Loucy (cell line): ENCODE data around the gene ACOXL.

Source experiments
- H2AFZ ChIP-seq: fragments of 200-600 bp; sonication (generic); 2 replicates; pipeline ENCODE4 v1.6.0; 2016; ENCODE audit warnings: antibody characterized with exemption, mild to moderate bottlenecking, low read length, moderate library complexity
- H3F3A ChIP-seq: fragments of 200-600 bp; 2 replicates; pipeline ENCODE4 v1.6.0; 2016; ENCODE audit warnings: antibody characterized with exemption, low read depth, mild to moderate bottlenecking
- H3K27me3 ChIP-seq: fragments of 200-600 bp; sonication (generic); 2 replicates; pipeline ENCODE4 v1.6.1; 2014; ENCODE audit warnings: low read length, mild to moderate bottlenecking; ENCODE audit not compliant: insufficient read depth, poor library complexity, severe bottlenecking
- H3K36me3 ChIP-seq: fragments of 200-600 bp; sonication (generic); 2 replicates; pipeline ENCODE4 v1.6.1; 2016; ENCODE audit warnings: low read length; ENCODE audit not compliant: insufficient read depth
- H3K4me1 ChIP-seq: fragments of 200-600 bp; sonication (generic); 2 replicates; pipeline ENCODE4 v1.5.1; 2014; ENCODE audit warnings: low read length, mild to moderate bottlenecking; ENCODE audit not compliant: insufficient read depth, poor library complexity, severe bottlenecking
- H3K4me2 ChIP-seq: fragments of 200-600 bp; sonication (generic); 2 replicates; pipeline ENCODE4 v1.6.0; 2014; ENCODE audit warnings: antibody characterized with exemption, low read length, low read depth, mild to moderate bottlenecking; ENCODE audit not compliant: poor library complexity, severe bottlenecking
- H3K4me3 ChIP-seq: fragments of 200-600 bp; sonication (generic); 2 replicates; pipeline ENCODE4 v1.5.1; 2014; ENCODE audit warnings: low read length, mild to moderate bottlenecking, mixed read lengths; ENCODE audit not compliant: poor library complexity, severe bottlenecking
- H3K79me2 ChIP-seq: fragments of 200-600 bp; sonication (generic); 2 replicates; pipeline ENCODE4 v1.6.1; 2014; ENCODE audit warnings: low read length; ENCODE audit not compliant: insufficient read depth
- H3K9ac ChIP-seq: fragments of 200-600 bp; sonication (generic); 2 replicates; pipeline ENCODE4 v1.6.0; 2014; ENCODE audit warnings: mild to moderate bottlenecking, low read depth, low read length, moderate library complexity; ENCODE audit not compliant: poor library complexity, severe bottlenecking
- H3K9me2 ChIP-seq: fragments of 200-600 bp; sonication (generic); replicated peaks from 2 replicates; pipeline ENCODE4 v1.6.1; 2016; ENCODE audit warnings: low read depth, low read length, mixed read lengths
- H3K9me3 ChIP-seq: fragments of 200-600 bp; sonication (generic); 2 replicates; pipeline ENCODE4 v1.6.1; 2014; ENCODE audit warnings: mild to moderate bottlenecking, antibody characterized with exemption, low read length, low read depth; ENCODE audit not compliant: insufficient read depth
- H4K20me1 ChIP-seq: fragments of 200-600 bp; sonication (generic); 2 replicates; pipeline ENCODE4 v1.6.0; 2014; ENCODE audit warnings: antibody characterized with exemption, low read length, mild to moderate bottlenecking; ENCODE audit not compliant: insufficient read depth, poor library complexity, severe bottlenecking
- EZH2phosphoT487 ChIP-seq: fragments of 200-600 bp; IDR thresholded peaks from 2 replicates; pipeline ENCODE4 v1.6.1; 2018; ENCODE audit warnings: antibody characterized with exemption, mild to moderate bottlenecking, moderate library complexity, borderline replicate concordance
- TF ChIP-seq, protein P1 (sequence below): fragments of 200-600 bp; sonication (generic); conservative IDR thresholded peaks from 2 replicates; pipeline ENCODE4 v1.5.1; 2014; ENCODE audit warnings: mild to moderate bottlenecking, antibody characterized with exemption, low read length

Gene ACOXL

DNA sequence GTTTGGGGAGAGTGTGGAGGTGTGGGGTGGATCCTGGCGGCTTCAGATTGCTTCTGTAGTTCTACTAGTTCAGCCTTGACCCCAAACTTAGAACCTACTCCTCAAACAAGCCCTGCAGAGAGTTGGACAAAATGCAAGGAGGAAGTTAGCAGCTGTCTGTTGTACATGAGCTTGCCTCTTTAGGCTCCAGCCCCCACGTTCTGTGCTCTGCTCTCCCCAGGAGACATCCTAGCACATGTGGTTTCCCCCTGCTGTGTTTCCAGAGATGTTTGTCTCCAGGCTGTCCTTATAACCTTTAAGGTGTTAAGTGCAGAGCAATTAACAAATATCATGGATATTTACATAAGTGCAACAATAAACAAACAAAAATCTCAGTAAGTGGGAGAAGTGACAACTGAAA, 111.1 kb downstream of the ACOXL start:
- Histone ChIP-seq H3K9me2 (no peaks in the 10 kb centered on the region), H3K79me2 (no peaks in the 10 kb centered on the region), H3K9ac (no peak overlapping the region), H3K27me3 (no peaks in the 10 kb centered on the region), H4K20me1 (no peaks in the 10 kb centered on the region), H3K36me3 (no peaks in the 10 kb centered on the region), H2AFZ (peak overlapping the region; percentile 66), H3K4me3 (no peak overlapping the region), H3F3A (no peaks in the 10 kb centered on the region; the same call in 1 of the 2 replicates), H3K4me2 (no peak overlapping the region), H3K9me3 (no peaks in the 10 kb centered on the region), H3K4me1 (peaks cover 50% of the 10 kb centered on the region)
- TF ChIP-seq, protein P1, sequence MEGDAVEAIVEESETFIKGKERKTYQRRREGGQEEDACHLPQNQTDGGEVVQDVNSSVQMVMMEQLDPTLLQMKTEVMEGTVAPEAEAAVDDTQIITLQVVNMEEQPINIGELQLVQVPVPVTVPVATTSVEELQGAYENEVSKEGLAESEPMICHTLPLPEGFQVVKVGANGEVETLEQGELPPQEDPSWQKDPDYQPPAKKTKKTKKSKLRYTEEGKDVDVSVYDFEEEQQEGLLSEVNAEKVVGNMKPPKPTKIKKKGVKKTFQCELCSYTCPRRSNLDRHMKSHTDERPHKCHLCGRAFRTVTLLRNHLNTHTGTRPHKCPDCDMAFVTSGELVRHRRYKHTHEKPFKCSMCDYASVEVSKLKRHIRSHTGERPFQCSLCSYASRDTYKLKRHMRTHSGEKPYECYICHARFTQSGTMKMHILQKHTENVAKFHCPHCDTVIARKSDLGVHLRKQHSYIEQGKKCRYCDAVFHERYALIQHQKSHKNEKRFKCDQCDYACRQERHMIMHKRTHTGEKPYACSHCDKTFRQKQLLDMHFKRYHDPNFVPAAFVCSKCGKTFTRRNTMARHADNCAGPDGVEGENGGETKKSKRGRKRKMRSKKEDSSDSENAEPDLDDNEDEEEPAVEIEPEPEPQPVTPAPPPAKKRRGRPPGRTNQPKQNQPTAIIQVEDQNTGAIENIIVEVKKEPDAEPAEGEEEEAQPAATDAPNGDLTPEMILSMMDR: no peak
- no peak for TF ChIP-seq EZH2phosphoT487

DNA sequence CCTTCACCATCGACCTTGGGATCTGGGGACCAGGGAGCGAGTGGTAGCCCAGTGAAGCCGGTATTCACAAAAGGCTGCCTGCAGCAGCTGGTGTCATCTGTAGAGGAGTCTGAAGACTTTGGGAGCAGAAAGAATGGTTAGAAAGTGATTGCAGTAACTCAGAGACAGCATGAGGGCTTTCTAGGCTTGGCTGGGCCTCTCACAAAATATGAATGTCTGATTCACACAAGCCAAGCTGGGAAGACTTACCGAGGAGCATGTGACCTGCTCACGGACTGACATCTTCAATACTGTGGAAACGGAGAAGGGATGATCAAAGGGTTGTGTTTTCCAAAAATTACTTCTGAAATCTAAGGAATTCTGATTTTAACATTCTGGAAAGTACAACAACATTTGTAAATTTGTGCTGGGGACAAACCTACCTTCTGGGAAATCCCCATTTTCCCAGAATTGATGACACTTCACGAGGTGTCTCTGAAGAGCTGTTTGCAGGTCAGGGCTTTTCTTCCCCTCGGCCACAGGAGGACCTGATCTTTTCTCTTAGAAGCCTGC, 111.7 kb downstream of the ACOXL start:
- Histone ChIP-seq H3K4me2 (no peak overlapping the region), H3K9ac (no peak overlapping the region), H3K27me3 (no peaks in the 10 kb centered on the region), H2AFZ (peak overlapping the region; percentile 66; the same call in 1 of the 2 replicates), H3K4me1 (peaks cover 45% of the 10 kb centered on the region), H3F3A (no peaks in the 10 kb centered on the region; the same call in 1 of the 2 replicates), H3K36me3 (no peaks in the 10 kb centered on the region), H3K4me3 (no peak overlapping the region), H3K9me2 (no peaks in the 10 kb centered on the region), H3K9me3 (no peaks in the 10 kb centered on the region), H4K20me1 (no peaks in the 10 kb centered on the region), H3K79me2 (no peaks in the 10 kb centered on the region)
- TF ChIP-seq EZH2phosphoT487: no peak
- TF ChIP-seq, protein P1: no peak

DNA sequence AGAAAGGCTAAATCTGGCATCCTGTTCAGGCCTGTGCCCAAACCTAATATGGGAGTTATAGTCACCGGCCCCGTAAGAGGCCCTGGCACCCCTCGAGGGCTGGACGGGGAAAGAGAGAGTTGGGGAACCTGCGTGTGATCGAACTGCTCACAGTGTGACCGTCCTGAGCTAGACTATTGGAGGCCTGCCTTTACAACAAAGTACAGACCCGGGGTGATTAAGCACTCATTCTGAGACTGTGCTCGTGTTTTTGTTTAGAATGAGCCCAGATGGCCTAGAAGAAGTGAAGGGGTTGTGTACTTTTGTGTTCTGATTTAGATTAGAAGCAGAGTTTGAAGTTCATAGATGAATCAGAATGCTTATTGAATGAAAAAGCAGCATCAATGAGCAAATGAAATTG, 115.3 kb downstream of the ACOXL start:
- H3K9me2 ChIP-seq: no peaks in the 10 kb centered on the region
- no peaks in the 10 kb centered on the region for H4K20me1 ChIP-seq
- no peak overlapping the region for H2AFZ ChIP-seq
- H3K9me3 ChIP-seq: no peaks in the 10 kb centered on the region
- H3K4me1 ChIP-seq: peaks cover 51% of the 10 kb centered on the region
- H3K27me3 ChIP-seq: no peaks in the 10 kb centered on the region
- H3K4me2 ChIP-seq: no peak overlapping the region
- no peaks in the 10 kb centered on the region; the same call in 1 of the 2 replicates for H3F3A ChIP-seq
- no peaks in the 10 kb centered on the region for H3K79me2 ChIP-seq
- H3K4me3 ChIP-seq: no peak overlapping the region
- no peaks in the 10 kb centered on the region for H3K36me3 ChIP-seq
- no peak for TF ChIP-seq EZH2phosphoT487
- TF ChIP-seq, protein P1: no peak
- H3K9ac ChIP-seq: no peak overlapping the region
